ENCODE data around the gene SPTLC2. TPM values are rescaled to one million over a fixed set of nuclear protein-coding genes. Genes with fewer than 3 reads are reported as not detected.

The SPTLC2 gene
- total RNA-seq, 1 experiment from 2014 or later: 22.1 TPM

- no peaks in the 10 kb centered on the region for H3K36me3 ChIP-seq
- no peak overlapping the region for H3K27ac ChIP-seq
- DNase-seq (ENCODE audit: low read depth in 1 of 2, low spot score in 2 of 2): no peak
- H3K27me3 ChIP-seq (replicated peaks): no peaks in the 10 kb centered on the region
- H3K9me3 ChIP-seq (replicated peaks): no peaks in the 10 kb centered on the region
- no peak overlapping the region for H3K4me3 ChIP-seq
- no peaks in the 10 kb centered on the region for H3K4me1 ChIP-seq (replicated peaks)
Measured at GRCh38 chr14:77489041-77489440, 127.4 kb downstream of the SPTLC2 start.

- Histone ChIP-seq H3K4me1 (replicated peaks) (no peaks in the 10 kb centered on the region), H3K9me3 (replicated peaks) (no peaks in the 10 kb centered on the region), H3K27ac (no peak overlapping the region), H3K36me3 (no peaks in the 10 kb centered on the region), H3K4me3 (no peak overlapping the region), H3K27me3 (replicated peaks) (no peaks in the 10 kb centered on the region)
- no peak for DNase-seq (ENCODE audit: low read depth in 1 of 2, low spot score in 2 of 2)
Measured at GRCh38 chr14:77488558-77488957, 127.9 kb downstream of the SPTLC2 start.

DNA sequence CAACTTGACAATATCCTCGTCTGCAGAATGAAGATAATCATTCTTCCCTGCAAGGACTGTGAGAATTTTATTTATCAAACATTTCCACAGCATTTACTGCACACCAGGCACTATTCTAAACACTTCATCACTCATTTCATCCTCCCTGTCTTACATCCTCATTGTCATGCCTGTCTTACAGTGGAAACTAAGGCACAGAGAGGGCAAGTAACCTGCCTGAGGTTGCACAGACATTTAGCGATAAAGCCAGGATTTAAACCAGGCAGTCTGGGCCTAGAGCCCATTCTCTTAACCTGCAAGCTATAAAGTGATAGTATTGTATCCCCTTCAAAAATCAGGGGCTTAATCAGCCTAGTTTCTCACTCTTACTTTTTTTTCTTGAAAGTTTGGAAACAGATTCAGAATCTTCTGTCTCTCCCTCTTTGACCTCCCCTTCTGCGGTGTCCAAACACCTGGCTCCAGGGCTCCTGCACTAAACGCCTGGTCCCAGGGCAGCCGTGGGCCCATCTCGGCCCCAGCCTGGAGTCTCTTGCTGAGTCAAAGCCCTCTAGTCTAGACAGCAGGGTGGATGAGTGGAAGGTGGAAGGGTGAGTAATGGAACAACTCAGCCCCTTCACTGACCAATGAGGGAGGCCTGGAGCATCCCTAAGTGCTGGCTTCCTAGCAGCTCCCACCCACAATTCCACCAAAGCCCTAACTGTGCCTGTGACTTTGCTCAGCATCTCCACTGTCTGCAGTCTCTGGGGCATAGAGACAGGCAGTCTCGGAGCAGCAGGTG is 130.3 kb downstream of the SPTLC2 start:
- Histone ChIP-seq H3K27me3 (replicated peaks) (no peaks in the 10 kb centered on the region), H3K4me3 (no peak overlapping the region), H3K9me3 (replicated peaks) (no peaks in the 10 kb centered on the region), H3K27ac (no peak overlapping the region), H3K36me3 (no peaks in the 10 kb centered on the region), H3K4me1 (replicated peaks) (no peaks in the 10 kb centered on the region)
- DNase-seq (ENCODE audit: low read depth in 1 of 2, low spot score in 2 of 2): no peak

DNA sequence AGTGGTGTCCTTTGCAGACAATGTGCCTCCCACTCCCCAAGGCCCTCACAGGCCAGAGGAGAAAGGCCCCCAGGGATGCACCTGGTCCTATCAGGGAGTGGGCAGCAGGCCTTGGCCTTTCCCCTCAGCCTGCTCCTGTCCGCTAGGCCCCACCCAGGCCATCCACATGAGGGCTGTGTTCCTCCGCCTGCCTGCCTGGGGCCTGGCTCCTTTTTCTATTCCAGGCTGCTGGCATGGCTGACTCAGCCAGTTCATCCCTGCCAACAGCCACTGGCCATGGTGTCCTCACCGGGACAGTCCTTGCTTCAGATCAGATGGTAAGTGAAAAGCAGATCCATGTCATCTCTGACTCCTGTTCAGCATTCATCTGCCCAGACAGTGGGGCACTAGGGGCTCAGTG is 131.2 kb downstream of the SPTLC2 start:
- Histone ChIP-seq H3K27ac (no peak overlapping the region), H3K4me3 (no peak overlapping the region), H3K9me3 (replicated peaks) (no peaks in the 10 kb centered on the region), H3K36me3 (no peaks in the 10 kb centered on the region), H3K27me3 (replicated peaks) (no peaks in the 10 kb centered on the region), H3K4me1 (replicated peaks) (no peaks in the 10 kb centered on the region)
- DNase-seq (ENCODE audit: low read depth in 1 of 2, low spot score in 2 of 2): no peak

DNA sequence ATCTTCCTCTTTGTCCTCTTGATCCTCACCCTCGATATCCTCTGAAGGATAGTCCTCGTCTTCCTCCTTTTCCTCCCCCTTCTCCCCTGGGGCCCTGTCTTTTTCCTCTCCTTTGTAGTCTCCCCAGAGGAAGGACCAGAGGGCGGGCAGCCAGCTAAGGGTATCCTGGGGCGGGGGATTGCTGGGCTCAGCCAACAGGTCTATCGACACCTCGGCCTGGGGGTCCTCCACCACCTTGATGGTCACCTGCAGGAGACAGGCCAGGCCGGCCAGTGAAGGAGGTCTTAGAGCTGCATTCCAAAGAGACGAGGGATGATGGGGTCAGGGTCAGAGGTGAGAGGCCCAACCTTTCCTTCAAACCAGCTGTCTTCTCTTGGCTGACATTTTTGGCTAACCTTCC is 134.0 kb downstream of the SPTLC2 start:
- H3K27me3 ChIP-seq (replicated peaks): no peaks in the 10 kb centered on the region
- H3K36me3 ChIP-seq: no peaks in the 10 kb centered on the region
- no peak overlapping the region for H3K4me3 ChIP-seq
- no peak overlapping the region for H3K27ac ChIP-seq
- no peaks in the 10 kb centered on the region for H3K4me1 ChIP-seq (replicated peaks)
- H3K9me3 ChIP-seq (replicated peaks): no peaks in the 10 kb centered on the region
- DNase-seq (ENCODE audit: low read depth in 1 of 2, low spot score in 2 of 2): no peak

GRCh38 chr14:77478796-77479195 is 137.6 kb downstream of the SPTLC2 start:
- no peaks in the 10 kb centered on the region for H3K36me3 ChIP-seq
- DNase-seq (ENCODE audit: low read depth in 1 of 2, low spot score in 2 of 2): no peak
- no peaks in the 10 kb centered on the region for H3K9me3 ChIP-seq (replicated peaks)
- no peak overlapping the region for H3K27ac ChIP-seq
- no peaks in the 10 kb centered on the region for H3K4me1 ChIP-seq (replicated peaks)
- 0 out of 2 replicates have a peak, but pooled peaks cover 3% of the 10 kb centered on the region for H3K27me3 ChIP-seq (replicated peaks)
- no peak overlapping the region for H3K4me3 ChIP-seq

DNA sequence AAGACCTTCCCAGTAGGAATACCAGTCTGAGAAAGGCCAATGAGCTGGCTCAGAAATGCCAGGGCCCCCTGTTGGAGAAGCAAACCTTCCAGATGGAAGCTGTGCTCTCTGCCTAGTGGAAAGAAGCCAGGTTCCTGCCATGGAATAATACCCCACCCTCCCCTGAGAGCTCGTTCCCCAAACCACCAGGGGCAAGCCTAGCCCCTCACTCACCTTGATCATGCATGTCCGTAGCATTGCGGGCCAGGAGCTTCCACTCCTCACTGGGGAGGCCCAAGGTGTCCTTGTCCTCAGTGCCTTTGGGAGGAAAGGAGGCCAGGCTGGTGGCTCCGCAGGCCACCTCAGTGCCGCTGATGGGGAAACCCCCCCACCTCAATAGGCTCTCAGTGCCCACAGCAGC is 138.4 kb downstream of the SPTLC2 start:
- no peaks in the 10 kb centered on the region for H3K9me3 ChIP-seq (replicated peaks)
- no peak overlapping the region for H3K4me3 ChIP-seq
- no peak for DNase-seq (ENCODE audit: low read depth in 1 of 2, low spot score in 2 of 2)
- H3K27me3 ChIP-seq (replicated peaks): 0 out of 2 replicates have a peak, but pooled peaks cover 3% of the 10 kb centered on the region
- H3K36me3 ChIP-seq: no peaks in the 10 kb centered on the region
- no peak overlapping the region for H3K27ac ChIP-seq
- no peaks in the 10 kb centered on the region for H3K4me1 ChIP-seq (replicated peaks)

- no peaks in the 10 kb centered on the region for H3K9me3 ChIP-seq (replicated peaks)
- no peak for DNase-seq (ENCODE audit: low read depth in 1 of 2, low spot score in 2 of 2)
- 0 out of 2 replicates have a peak, but pooled peaks cover 6% of the 10 kb centered on the region for H3K27me3 ChIP-seq (replicated peaks)
- H3K4me3 ChIP-seq: no peak overlapping the region
- no peaks in the 10 kb centered on the region for H3K4me1 ChIP-seq (replicated peaks)
- no peak overlapping the region for H3K27ac ChIP-seq
- H3K36me3 ChIP-seq: no peaks in the 10 kb centered on the region
Measured at GRCh38 chr14:77475432-77476115, 140.9 kb downstream of the SPTLC2 start.

DNA sequence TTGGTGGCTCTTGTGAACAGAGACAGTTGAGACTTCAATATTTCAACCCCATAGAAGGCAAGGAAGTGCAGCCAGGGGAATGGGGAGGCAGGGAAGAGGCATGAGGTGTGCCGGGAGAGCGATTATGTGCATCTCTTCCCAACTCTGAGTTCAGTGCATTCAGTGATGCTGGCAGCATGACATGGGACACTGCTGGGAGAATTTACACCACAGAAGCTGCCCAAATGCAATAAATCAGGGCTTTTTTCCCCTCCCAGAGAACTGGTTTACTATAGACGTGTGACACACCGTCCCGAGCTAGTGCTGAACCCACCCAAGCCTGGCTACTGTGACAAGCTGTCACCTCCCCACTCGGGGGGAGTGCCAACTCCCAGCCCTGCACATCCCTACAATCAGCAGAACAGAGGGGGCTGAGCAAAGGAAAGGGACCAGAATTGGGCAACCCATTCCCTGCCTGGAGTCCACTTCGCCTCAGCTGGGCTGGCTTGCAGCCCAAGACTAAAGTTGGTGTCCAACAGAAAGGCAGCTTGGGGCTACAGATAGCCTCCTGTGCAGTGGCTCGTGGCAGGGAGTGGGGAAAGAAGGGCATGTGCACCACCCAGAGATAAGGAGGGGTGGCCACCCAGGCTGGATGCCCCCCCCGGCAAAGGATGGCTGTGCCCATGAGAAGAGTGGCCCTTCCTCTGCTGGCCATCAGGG is 141.8 kb downstream of the SPTLC2 start:
- Histone ChIP-seq H3K36me3 (peaks cover 2% of the 10 kb centered on the region; the same call in 1 of the 2 replicates), H3K4me3 (no peak overlapping the region), H3K27ac (no peak overlapping the region), H3K27me3 (replicated peaks) (0 out of 2 replicates have a peak, but pooled peaks cover 6% of the 10 kb centered on the region), H3K9me3 (replicated peaks) (no peaks in the 10 kb centered on the region), H3K4me1 (replicated peaks) (no peaks in the 10 kb centered on the region)
- DNase-seq (ENCODE audit: low read depth in 1 of 2, low spot score in 2 of 2): no peak

- no peaks in the 10 kb centered on the region for H3K9me3 ChIP-seq (replicated peaks)
- no peak overlapping the region for H3K27ac ChIP-seq
- H3K4me1 ChIP-seq (replicated peaks): no peaks in the 10 kb centered on the region
- DNase-seq (ENCODE audit: low read depth in 1 of 2, low spot score in 2 of 2): no peak
- H3K27me3 ChIP-seq (replicated peaks): 0 out of 2 replicates have a peak, but pooled peaks cover 6% of the 10 kb centered on the region
- no peak overlapping the region for H3K4me3 ChIP-seq
- peaks cover 9% of the 10 kb centered on the region for H3K36me3 ChIP-seq
Measured at GRCh38 chr14:77473921-77474320, 142.5 kb downstream of the SPTLC2 start.

DNA sequence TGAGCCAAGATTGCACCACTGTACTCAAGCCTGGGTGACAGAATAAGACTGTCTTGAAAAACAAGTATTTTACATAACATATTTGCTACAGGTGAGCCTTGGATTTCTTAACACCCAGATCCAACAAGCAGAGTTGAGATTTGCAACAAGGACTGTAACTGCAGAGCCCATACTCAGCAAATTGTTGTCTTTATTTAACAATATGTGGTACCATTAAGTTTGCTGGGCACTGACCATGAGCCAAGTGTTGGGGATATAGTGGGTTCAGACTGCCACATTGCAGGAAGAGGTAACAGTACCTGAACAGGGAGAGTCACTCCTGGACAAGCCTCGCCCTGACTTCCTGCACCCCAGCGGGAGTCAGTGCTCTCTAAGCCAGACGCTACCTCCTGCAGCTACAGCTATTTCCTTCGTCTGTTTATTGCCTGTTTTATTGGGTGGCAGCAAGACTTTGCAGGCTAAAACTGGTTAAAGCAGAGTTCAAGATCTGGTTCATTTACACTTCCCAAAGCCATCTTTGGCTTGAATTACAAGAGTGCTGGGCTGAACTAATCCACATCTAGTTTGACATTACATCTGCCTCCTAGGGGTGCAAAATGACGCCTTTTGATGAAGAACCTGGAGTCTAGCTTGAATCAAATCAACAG is 146.1 kb downstream of the SPTLC2 start:
- H3K27me3 ChIP-seq (replicated peaks): 0 out of 2 replicates have a peak, but pooled peaks cover 6% of the 10 kb centered on the region
- peaks cover 40% of the 10 kb centered on the region for H3K36me3 ChIP-seq
- no peak overlapping the region for H3K4me3 ChIP-seq
- H3K9me3 ChIP-seq (replicated peaks): no peaks in the 10 kb centered on the region
- DNase-seq (ENCODE audit: low read depth in 1 of 2, low spot score in 2 of 2): no peak
- H3K4me1 ChIP-seq (replicated peaks): no peaks in the 10 kb centered on the region
- H3K27ac ChIP-seq: no peak overlapping the region

GRCh38 chr14:77469539-77469938 is 146.9 kb downstream of the SPTLC2 start:
- H3K27me3 ChIP-seq (replicated peaks): 0 out of 2 replicates have a peak, but pooled peaks cover 4% of the 10 kb centered on the region
- no peak for DNase-seq (ENCODE audit: low read depth in 1 of 2, low spot score in 2 of 2)
- H3K36me3 ChIP-seq: peaks cover 48% of the 10 kb centered on the region
- no peak overlapping the region for H3K27ac ChIP-seq
- H3K4me1 ChIP-seq (replicated peaks): no peaks in the 10 kb centered on the region
- H3K4me3 ChIP-seq: no peak overlapping the region
- H3K9me3 ChIP-seq (replicated peaks): no peaks in the 10 kb centered on the region

GRCh38 chr14:77469067-77469505 is 147.4 kb downstream of the SPTLC2 start:
- H3K27me3 ChIP-seq (replicated peaks): 0 out of 2 replicates have a peak, but pooled peaks cover 3% of the 10 kb centered on the region
- H3K36me3 ChIP-seq: peaks cover 52% of the 10 kb centered on the region
- H3K4me3 ChIP-seq: no peak overlapping the region
- no peaks in the 10 kb centered on the region for H3K4me1 ChIP-seq (replicated peaks)
- no peak for DNase-seq (ENCODE audit: low read depth in 1 of 2, low spot score in 2 of 2)
- no peak overlapping the region for H3K27ac ChIP-seq
- H3K9me3 ChIP-seq (replicated peaks): no peaks in the 10 kb centered on the region

All from SJSA1 (cell line).